K562 (cell line): Measurements from ENCODE around the gene RCHY1. TPM values are rescaled to one million over a fixed set of nuclear protein-coding genes. Genes with fewer than 3 reads are reported as not detected.

Experiments
- ATAC-seq: fragments of 200-7000 bp; cut with Tn5 transposase; 3 replicates; pipeline ENCODE4 v1.9.1; 2020; ENCODE audit warnings: moderate library complexity
- BruUV-seq: library from RNA; stranded (reverse); fragments of 400-500 nt; replicated peaks from 2 replicates; lab custom pipeline; 2021; lab: Mats Ljungman, UMichigan
- CTCF ChIA-PET: fragments of 300-600 bp; formaldehyde crosslinking; extraction: SDS; loops from one replicate; lab custom pipeline; 2021; ENCODE audit warnings: low intra/inter-chr PET ratio; lab: Yijun Ruan, JAX
- POLR2A ChIA-PET: fragments of 300-600, 350-650 bp; sonication (Branson Sonifier 250); formaldehyde crosslinking; extraction: SDS; loops from one replicate; lab custom pipeline; 2021; ENCODE audit warnings: antibody characterized with exemption, inconsistent platforms; lab: Yijun Ruan, JAX
- DNase-seq, 4 experiments: peaks; one replicate each; pipeline versions ENCODE4 v3.0.0 to v3.0.0-alpha.2; 2011 to 2018; ENCODE audit warnings: low spot score in 3 of 4, mixed read lengths in 3 of 4; ENCODE audit errors: extremely low read depth in 1 of 4
- FAIRE-seq: peaks from 2 replicates; lab custom pipeline; 2011; peaks lifted over from hg19 to GRCh38; lab: Jason Lieb, UNC
- H2AFZ ChIP-seq: 2 replicates; pipeline ENCODE4 v1.6.0; 2011; ENCODE audit warnings: low read depth, low read length, control low read depth, inconsistent platforms
- H3K27ac ChIP-seq: fragments of 200-600 bp; 3 replicates; pipeline ENCODE4 v1.8.0; 2011; ENCODE audit warnings: low read depth, mild to moderate bottlenecking, control low read depth, inconsistent platforms, low read length, moderate library complexity, mixed read lengths; ENCODE audit errors: extremely low read depth
- H3K27me3 ChIP-seq, 2 experiments: fragments of 300-600 bp in 1 of 2; 2 replicates in 1 of 2; 3 replicates in 1 of 2; pipeline versions ENCODE4 v1.6.0 to v1.8.0; 2011; ENCODE audit warnings: inconsistent platforms in 2 of 2, low read length in 2 of 2, mild to moderate bottlenecking in 1 of 2, mixed read lengths in 1 of 2, moderate library complexity in 1 of 2; ENCODE audit not compliant: control insufficient read depth in 2 of 2, insufficient read depth in 2 of 2
- H3K36me3 ChIP-seq: fragments of 300-600 bp; 3 replicates; pipeline ENCODE4 v1.8.0; 2011; ENCODE audit warnings: mild to moderate bottlenecking, low read length, inconsistent platforms; ENCODE audit not compliant: control insufficient read depth, insufficient read depth
- H3K4me1 ChIP-seq, 2 experiments: fragments of 200-600 bp in 1 of 2; replicated peaks in 1 of 2; 2 replicates in 1 of 2; 3 replicates in 1 of 2; pipeline versions ENCODE4 v1.5.1 to v1.8.0; 2011; ENCODE audit warnings: inconsistent platforms in 2 of 2, low read length in 2 of 2, mild to moderate bottlenecking in 1 of 2, mixed read lengths in 1 of 2, moderate library complexity in 1 of 2; ENCODE audit not compliant: control insufficient read depth in 2 of 2, insufficient read depth in 2 of 2
- H3K4me2 ChIP-seq: 2 replicates; pipeline ENCODE4 v1.6.1; 2011; ENCODE audit warnings: low read length, control low read depth, inconsistent platforms, mixed read lengths; ENCODE audit not compliant: insufficient read depth
- H3K4me3 ChIP-seq: fragments of 200-600 bp; sonication (generic), shearing (Covaris generic); 2 replicates; pipeline ENCODE4 v1.5.1; 2016; ENCODE audit warnings: control low read depth, inconsistent platforms
- H3K79me2 ChIP-seq: fragments of 200-600 bp; 3 replicates; pipeline ENCODE4 v1.8.0; 2011; ENCODE audit warnings: low read length, inconsistent platforms; ENCODE audit not compliant: control insufficient read depth, insufficient read depth
- H3K9ac ChIP-seq, 2 experiments: 2 replicates each; pipeline versions ENCODE4 v1.6.0 to v1.6.1; 2011; ENCODE audit warnings: low read depth in 2 of 2, low read length in 2 of 2, control low read depth in 1 of 2, inconsistent platforms in 1 of 2, mild to moderate bottlenecking in 1 of 2, mixed read lengths in 1 of 2; ENCODE audit not compliant: insufficient read depth in 1 of 2
- H3K9me1 ChIP-seq: one replicate; pipeline ENCODE4 v1.6.0; 2011; ENCODE audit warnings: inconsistent platforms, mild to moderate bottlenecking, low read length, moderate library complexity; ENCODE audit not compliant: control insufficient read depth, insufficient read depth
- H3K9me3 ChIP-seq: replicated peaks from 2 replicates; pipeline ENCODE4 v1.5.1; 2011; ENCODE audit warnings: low read depth, low read length, inconsistent platforms; ENCODE audit not compliant: control insufficient read depth, insufficient read depth
- H4K20me1 ChIP-seq: replicated peaks from 2 replicates; pipeline ENCODE4 v1.6.1; 2011; ENCODE audit warnings: low read length, inconsistent platforms, mixed read lengths; ENCODE audit not compliant: control insufficient read depth, insufficient read depth
- ARID3A ChIP-seq: IDR thresholded peaks from 2 replicates; pipeline ENCODE4 v1.6.1; 2012; ENCODE audit warnings: low read depth, low read length, improper control_type of control experiment, borderline replicate concordance
- ATF1 ChIP-seq, 2 experiments: fragments of 450-650 bp in 1 of 2; IDR thresholded peaks; 2 replicates each; pipeline ENCODE4 v1.6.1; 2016; ENCODE audit warnings: missing compliant biosample characterization in 1 of 2, missing genetic modification characterization in 1 of 2
- KHSRP ChIP-seq: fragments of 450-650 bp; IDR thresholded peaks from 2 replicates; pipeline ENCODE4 v1.6.1; 2017
- MCM5 ChIP-seq: fragments of 450-650 bp; IDR thresholded peaks from 2 replicates; pipeline ENCODE4 v1.6.1; 2016; ENCODE audit warnings: low read depth
- PCBP1 ChIP-seq: fragments of 200-400 bp; formaldehyde crosslinking; IDR thresholded peaks from 2 replicates; pipeline ENCODE4 v1.6.1; 2018; ENCODE audit warnings: mild to moderate bottlenecking, low read depth, low read length; ENCODE audit not compliant: poor library complexity, severe bottlenecking
- RAD21 ChIP-seq, 2 experiments: fragments of 250-450 bp in 1 of 2; fragments of 450-650 bp in 1 of 2; sonication (Bioruptor Pico) in 1 of 2; formaldehyde crosslinking in 1 of 2; IDR thresholded peaks in 1 of 2; conservative IDR thresholded peaks in 1 of 2; 2 replicates each; pipeline versions ENCODE4 v1.4.0 to v1.8.0; 2020 to 2022; ENCODE audit warnings: mild to moderate bottlenecking in 2 of 2, moderate library complexity in 1 of 2
- TFAM ChIP-seq: fragments of 250-450 bp; sonication (Bioruptor Pico); conservative IDR thresholded peaks from 2 replicates; pipeline ENCODE4 v1.5.0; 2021; ENCODE audit warnings: mild to moderate bottlenecking, moderate library complexity
- THRB ChIP-seq: fragments of 450-650 bp; formaldehyde crosslinking; conservative IDR thresholded peaks from 2 replicates; pipeline ENCODE4 v1.4.0; 2022; ENCODE audit warnings: mild to moderate bottlenecking, missing genetic modification characterization
- XRCC5 ChIP-seq: fragments of 200-400 bp; formaldehyde crosslinking; IDR thresholded peaks from 2 replicates; pipeline ENCODE4 v1.6.1; 2017; ENCODE audit warnings: low read depth, mild to moderate bottlenecking, low read length
- ZBTB26 ChIP-seq: fragments of 450-650 bp; formaldehyde crosslinking; IDR thresholded peaks from 2 replicates; pipeline ENCODE4 v1.4.0; 2022; ENCODE audit warnings: missing genetic modification characterization
- ZBTB5 ChIP-seq: fragments of 450-650 bp; IDR thresholded peaks from 2 replicates; pipeline ENCODE4 v1.6.1; 2017; ENCODE audit warnings: antibody characterized with exemption
- ZNF707 ChIP-seq: fragments of 250-450 bp; sonication (Bioruptor Pico); conservative IDR thresholded peaks from 2 replicates; pipeline ENCODE4 v1.8.0; 2022; ENCODE audit warnings: inconsistent platforms, mild to moderate bottlenecking, moderate library complexity
- WGBS: fragments of 100-300 bp; shearing (Covaris generic); methylation state at CpG from one replicate; pipeline ENCODE4 v1.1.6; 2016; ENCODE audit warnings: low coverage, mixed read lengths; ENCODE audit not compliant: insufficient coverage; ENCODE audit errors: missing lambda C conversion rate; 5-methylcytosine and 5-hydroxymethylcytosine counted together
- in situ Hi-C: fragments of 300-500 bp; cut with MboI; formaldehyde crosslinking; loops from 4 replicates; pipeline ENCODE4 v1.15.0; 2018; ENCODE audit warnings: inconsistent platforms, mixed read lengths
- intact Hi-C: fragments of 100-400 bp; cut with micrococcal nuclease; formaldehyde crosslinking; loops from 2 replicates; pipeline ENCODE4 v1.14.2; 2022
- polyA plus RNA-seq, 8 experiments: library from polyadenylated mRNA; depleted of rRNA in 4 of 8; stranded (reverse) in 5 of 8; unstranded in 3 of 8; fragments of >200 nt; fragmentation: Nextera tagmentation in 2 of 8; fragmentation: Illumina TruSeq in 1 of 8; extraction: Ambion mirVana in 2 of 8; extraction: Trizol in 1 of 8; gene quantifications; 2 replicates each; pipeline versions ENCODE4 v1.2.1 to v1.2.3, GENCODE V29; 2011 to 2014; ENCODE audit warnings: inconsistent platforms in 1 of 8, missing spikeins in 1 of 8
- total RNA-seq, 7 experiments: library from RNA; depleted of rRNA in 6 of 7; stranded (reverse); fragments of >200 nt in 6 of 7; fragmentation: Illumina TruSeq in 2 of 7; extraction: Trizol in 2 of 7; gene quantifications; 2 replicates each; pipeline versions ENCODE4 v1.2.1 to v1.2.3, GENCODE V29; 2011 to 2021; ENCODE audit warnings: low replicate concordance in 1 of 7
- TF ChIP-seq, protein P1 (sequence below): fragments of 450-650 bp; formaldehyde crosslinking; IDR thresholded peaks from 2 replicates; pipeline ENCODE4 v1.4.0; 2020; ENCODE audit warnings: mild to moderate bottlenecking, moderate library complexity

The RCHY1 gene
- total and polyA plus RNA-seq, 9 of the 15 experiments (the other 6 are each of a cell fraction or from before 2014, with no cell fraction given): 27.3 to 85.1 (median 45.9) TPM

DNA sequence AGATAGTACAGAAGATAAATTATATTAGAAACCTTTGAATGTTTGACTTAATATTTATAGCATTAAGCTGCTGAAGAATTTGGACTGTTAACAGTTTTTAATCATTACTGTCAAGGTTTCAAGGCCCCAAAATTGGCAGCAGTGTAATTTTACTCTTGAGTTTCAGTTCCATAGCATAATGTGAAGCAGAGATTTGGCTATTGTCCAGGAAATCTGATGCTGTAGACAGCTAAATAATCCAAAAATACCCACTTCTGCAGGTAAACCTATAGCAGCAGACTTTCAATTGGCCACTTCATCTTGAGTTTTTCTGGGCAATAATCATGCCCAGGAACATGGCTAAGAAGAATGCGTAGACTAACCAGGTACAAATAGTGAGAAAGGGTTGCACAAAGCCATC is 85.0 kb downstream of the RCHY1 start:
- no peaks in the 10 kb centered on the region for H3K9me1 ChIP-seq
- no peaks in the 10 kb centered on the region for H3K9me3 ChIP-seq
- no peak overlapping the region for H3K9ac ChIP-seq
- H3K4me2 ChIP-seq: no peak overlapping the region
- DNase-seq: no peak
- ATAC-seq: no peak
- intact Hi-C loops (no loop called here), in situ Hi-C loops (no loop called here)
- ChIA-PET CTCF (no interaction called here), POLR2A (interaction anchor here (0.6 kb wide), 1 partner anchor 476 kb away, joined by 3 read pairs; no protein-coding TSS in a partner anchor)
- no peaks in the 10 kb centered on the region for H3K36me3 ChIP-seq
- H3K4me3 ChIP-seq: no peak overlapping the region
- H3K27ac ChIP-seq: no peak overlapping the region
- FAIRE-seq: no peak
- no peaks in the 10 kb centered on the region for H4K20me1 ChIP-seq
- H2AFZ ChIP-seq: no peak overlapping the region
- 11% methylated on average over 1 of the region's 1 CpG for WGBS
- no peaks in the 10 kb centered on the region for H3K4me1 ChIP-seq
- no TSS peak for BruUV-seq
- H3K27me3 ChIP-seq: no peaks in the 10 kb centered on the region
- H3K79me2 ChIP-seq: no peaks in the 10 kb centered on the region
- no peak for TF ChIP-seq ZBTB26 (CRISPR knock-in tag)
- TF ChIP-seq, protein P1, sequence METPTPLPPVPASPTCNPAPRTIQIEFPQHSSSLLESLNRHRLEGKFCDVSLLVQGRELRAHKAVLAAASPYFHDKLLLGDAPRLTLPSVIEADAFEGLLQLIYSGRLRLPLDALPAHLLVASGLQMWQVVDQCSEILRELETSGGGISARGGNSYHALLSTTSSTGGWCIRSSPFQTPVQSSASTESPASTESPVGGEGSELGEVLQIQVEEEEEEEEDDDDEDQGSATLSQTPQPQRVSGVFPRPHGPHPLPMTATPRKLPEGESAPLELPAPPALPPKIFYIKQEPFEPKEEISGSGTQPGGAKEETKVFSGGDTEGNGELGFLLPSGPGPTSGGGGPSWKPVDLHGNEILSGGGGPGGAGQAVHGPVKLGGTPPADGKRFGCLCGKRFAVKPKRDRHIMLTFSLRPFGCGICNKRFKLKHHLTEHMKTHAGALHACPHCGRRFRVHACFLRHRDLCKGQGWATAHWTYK (CRISPR knock-in tag): no peak
- no peak for TF ChIP-seq KHSRP
- no peak for TF ChIP-seq PCBP1
- TF ChIP-seq ARID3A: no peak
- TF ChIP-seq ZNF707 (CRISPR knock-in tag): no peak
- no peak for TF ChIP-seq THRB (CRISPR knock-in tag)
- no peak for TF ChIP-seq RAD21 (CRISPR knock-in tag; conservative IDR thresholded peaks at IDR 0.05 in 1 of 2, IDR thresholded peaks at IDR 0.05 in 1 of 2)
- TF ChIP-seq TFAM (CRISPR knock-in tag): no peak
- TF ChIP-seq XRCC5: no peak
- no peak for TF ChIP-seq MCM5
- TF ChIP-seq ATF1 (CRISPR knock-in tag; IDR thresholded peaks at IDR 0.05): no peak
- no peak for TF ChIP-seq ATF1 (tag; IDR thresholded peaks at IDR 0.05)
- no peak for TF ChIP-seq ZBTB5
